GM19240 (cell line): ENCODE results near the gene SMIM8.

ENCODE experiments used
- DNase-seq: peaks from one replicate; pipeline ENCODE4 v3.0.0; 2011; ENCODE audit warnings: low spot score; ENCODE audit not compliant: insufficient read length

The SMIM8 gene

DNA sequence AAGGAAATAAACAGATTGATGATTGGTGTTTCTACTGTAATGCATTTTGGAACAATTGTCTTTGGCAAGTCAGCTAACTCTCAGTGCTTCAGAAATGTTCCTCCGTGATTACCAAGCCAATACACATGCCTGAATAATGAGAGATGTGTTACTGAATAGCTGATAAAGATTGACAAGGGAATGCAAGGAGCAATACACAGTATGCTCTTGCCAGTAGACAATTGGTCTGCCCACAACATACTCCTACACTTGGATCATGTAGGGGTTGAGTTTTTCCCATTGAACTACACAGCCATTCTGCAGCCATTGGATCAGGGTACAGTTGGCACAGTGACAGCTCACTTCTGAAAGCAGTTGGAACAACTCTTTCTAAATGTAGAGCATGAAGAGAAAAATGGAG, 12.3 kb downstream of the SMIM8 start:
- no peak for DNase-seq

DNA sequence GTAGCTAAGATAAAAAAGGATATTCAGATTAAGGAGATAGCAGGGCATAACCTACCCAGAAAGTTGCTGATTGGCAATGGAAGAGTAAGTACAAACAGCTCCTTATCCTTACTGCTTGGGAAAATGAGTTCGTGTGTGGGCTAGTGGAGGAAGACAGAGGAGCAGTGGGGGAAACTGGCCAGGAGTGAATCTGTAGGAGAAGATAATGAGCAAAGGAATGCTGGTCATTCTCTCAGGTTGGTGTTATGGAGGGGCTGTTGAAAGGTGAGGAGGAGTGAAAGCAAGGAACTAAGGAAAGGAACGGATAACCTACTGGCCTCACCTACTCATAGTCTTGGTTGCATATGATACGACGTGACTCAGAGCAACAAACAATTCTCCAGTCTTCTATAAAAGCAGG, 14.0 kb downstream of the SMIM8 start:
- no peak for DNase-seq

GRCh38 chr6:87340230-87340629, 17.8 kb downstream of the SMIM8 start:
- DNase-seq: no peak

DNA sequence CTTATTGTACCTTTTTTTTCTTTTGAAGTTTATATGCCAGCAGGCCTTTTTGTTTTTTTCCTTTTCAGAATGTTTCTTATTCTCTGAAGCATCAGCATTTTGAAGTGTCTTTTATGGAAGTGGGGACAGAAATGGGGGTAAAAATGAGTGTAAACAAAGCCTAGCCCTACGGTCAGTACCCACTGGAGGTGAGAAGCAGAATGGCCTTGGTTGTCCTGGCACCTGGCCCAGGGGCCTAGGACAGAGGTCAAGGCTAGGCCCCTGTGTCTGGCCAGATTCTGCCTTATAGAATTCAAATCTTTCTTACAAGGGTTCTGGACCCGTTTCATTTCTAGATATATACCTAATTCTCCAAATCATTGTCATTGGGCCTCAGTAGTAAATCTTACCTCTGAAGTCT, 18.8 kb downstream of the SMIM8 start:
- no peak for DNase-seq

DNA sequence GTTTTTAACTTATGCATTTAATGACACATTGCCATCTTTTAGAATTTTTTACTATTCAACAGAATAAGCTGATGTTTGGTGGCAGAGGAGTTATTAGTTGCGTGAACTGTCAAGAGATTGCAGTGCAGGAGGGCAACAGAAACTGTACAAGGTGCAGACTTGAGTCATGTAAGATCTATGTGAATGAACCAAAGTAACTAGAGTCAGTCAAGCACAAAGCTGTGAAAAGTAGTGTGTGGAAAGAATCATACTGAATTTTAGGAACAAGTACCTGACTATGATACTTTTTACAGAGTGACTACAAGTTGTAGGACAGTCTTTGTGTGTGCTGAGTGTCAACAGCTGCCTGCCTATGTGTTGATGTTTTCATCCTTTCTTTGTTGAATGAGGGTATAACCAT, 19.5 kb downstream of the SMIM8 start:
- DNase-seq: no peak

- DNase-seq: no peak
These were observed 20.4 kb downstream of the SMIM8 start for GRCh38 chr6:87342829-87343228.

DNA sequence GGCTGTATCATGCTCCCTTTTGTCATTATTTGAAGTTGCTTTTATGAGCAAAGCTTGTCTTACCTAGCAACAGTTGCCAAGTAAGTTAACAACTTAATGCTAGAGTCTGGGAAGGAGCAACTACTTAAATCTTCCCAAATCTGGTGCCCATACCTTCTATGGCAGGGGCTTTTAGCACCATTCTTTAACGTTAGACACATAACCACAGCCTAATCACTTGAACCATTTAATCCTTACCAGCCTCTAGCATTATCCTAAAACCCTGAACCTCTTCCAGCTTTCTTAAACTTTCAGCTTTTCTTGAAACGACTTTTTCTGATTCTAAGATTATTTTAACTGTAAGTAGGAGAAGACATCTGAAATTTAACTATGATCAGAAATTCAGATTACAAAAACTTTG, 22.3 kb downstream of the SMIM8 start, which contains the start of gene C6orf163:
C6orf163 (plus strand) TSS at position 83 of the 400 bp plus-strand sequence; CDS start at position 370, 287 bp downstream.
- DNase-seq: no peak

GRCh38 chr6:87346700-87347099, 24.3 kb downstream of the SMIM8 start:
- no peak for DNase-seq

GRCh38 chr6:87349896-87350295, 27.5 kb downstream of the SMIM8 start:
- no peak for DNase-seq

GRCh38 chr6:87350516-87350915, 28.1 kb downstream of the SMIM8 start:
- no peak for DNase-seq

- DNase-seq: no peak
These were observed 29.2 kb downstream of the SMIM8 start for GRCh38 chr6:87351583-87351982.

DNA sequence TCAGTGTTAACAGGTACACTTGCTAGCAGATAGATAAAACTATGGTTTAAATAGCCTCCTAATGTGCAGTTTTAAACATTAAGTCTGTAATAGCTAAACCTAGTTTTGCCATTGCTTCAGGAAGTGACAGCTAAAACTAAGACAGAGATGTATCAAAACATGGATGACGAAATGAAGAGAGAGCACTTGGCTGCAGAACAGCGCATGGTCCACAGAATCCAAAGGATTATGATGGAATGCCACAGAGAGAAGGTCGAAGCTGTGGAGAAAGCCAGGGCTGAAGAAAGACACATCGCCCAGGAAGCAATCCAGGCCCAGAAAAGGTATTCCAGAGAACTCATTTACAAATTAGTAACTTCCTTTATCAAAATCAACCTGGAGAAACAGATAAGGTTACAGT, 33.8 kb downstream of the SMIM8 start:
- no peak for DNase-seq

DNA sequence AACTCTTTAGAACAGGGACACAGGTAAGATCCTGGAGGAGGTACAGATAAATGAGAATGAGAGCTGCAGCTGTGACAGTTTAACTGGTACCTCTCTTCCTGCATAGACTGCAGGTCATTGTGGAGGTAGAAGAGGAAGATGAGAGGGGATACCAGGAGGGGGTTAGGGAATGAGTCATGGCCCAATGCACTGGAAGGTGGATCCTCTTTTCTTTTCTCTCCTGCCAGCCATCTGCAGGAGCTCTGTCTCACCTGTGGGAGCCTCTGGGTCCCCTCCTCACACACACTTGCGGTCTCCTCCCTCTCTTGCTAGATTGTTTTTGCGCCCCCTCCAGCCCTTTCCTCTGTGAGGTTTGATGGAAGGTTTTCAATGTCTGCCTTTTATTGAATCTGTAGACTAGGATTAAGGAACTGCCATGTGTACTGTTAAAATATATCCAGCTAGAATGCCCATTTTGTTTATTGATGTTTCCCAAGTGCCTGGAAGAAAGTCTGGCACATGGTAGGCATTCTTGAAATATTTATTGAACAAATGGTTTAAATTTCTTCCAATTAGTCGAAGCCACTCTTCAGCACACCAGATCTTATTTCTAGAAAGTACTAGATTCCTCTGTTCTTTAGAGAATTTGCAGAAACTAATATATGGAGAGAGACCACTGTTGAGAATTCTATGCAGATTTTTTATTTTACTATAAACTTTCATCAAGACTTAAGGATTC, 35.2 kb downstream of the SMIM8 start:
- DNase-seq: no peak

- DNase-seq: no peak
These were observed 42.3 kb downstream of the SMIM8 start for GRCh38 chr6:87364602-87365252.

- no peak for DNase-seq
These were observed 43.9 kb downstream of the SMIM8 start for GRCh38 chr6:87366072-87366827.

GRCh38 chr6:87366899-87367298, 44.5 kb downstream of the SMIM8 start:
- no peak for DNase-seq

- DNase-seq: no peak
These were observed 51.0 kb downstream of the SMIM8 start for GRCh38 chr6:87373377-87373776.

DNA sequence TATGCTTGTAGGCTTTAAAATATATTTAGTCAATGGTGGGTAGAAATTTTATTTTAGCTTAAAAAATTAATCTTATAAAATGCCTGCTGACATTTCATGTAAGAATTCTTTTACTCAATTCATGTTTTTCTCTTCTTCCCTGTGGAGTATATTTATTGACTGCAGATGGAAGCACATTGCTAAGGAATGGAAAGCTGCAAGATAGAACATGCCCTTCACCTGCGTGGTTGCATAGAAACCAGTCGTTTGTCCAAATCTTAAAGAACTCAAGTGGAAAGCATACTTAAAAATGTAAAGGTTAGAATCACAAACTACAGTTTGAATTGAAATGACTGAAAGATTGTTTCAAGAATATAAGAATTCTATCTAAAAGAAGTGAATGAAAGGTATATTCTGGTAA, 52.9 kb downstream of the SMIM8 start:
- no peak for DNase-seq

DNA sequence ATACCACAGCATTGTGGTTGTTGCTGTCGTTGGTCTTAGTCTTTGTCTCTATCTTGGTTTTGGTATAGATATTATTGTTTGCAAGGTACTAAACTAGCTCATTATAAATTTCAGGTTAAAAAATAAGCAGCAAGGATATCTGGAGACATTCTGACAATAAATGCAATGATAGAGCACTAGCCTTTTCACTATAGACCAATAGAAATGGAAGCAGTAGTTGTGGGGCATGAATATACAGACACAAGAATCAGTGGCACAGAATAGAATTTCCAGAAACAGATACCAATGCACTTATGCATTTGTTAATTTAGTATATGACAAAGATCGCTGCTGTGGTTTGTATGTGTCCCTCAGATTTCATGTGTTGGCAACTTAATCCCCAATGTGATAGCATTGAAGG, 54.3 kb downstream of the SMIM8 start:
- DNase-seq: no peak

DNA sequence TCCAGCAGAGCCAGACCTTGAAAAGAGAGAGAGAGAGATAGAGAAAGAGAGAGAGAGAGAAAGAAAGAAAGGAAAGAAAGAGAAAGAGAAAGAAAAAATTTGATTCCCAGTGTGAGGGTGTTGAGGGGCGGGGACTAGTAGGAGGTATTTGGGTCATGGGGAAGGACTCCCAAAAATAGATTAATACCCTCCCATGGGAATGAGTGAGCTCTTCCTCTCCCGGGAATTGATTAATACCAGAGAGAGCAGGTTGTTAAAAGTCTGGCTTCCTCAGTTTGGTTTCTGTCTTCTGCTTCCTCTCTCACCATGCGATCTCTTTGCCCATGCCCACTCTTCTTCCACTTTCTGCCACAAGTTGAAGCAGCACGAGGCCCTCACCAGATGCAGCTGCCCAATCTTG, 56.6 kb downstream of the SMIM8 start:
- DNase-seq: no peak

- DNase-seq: no peak
These were observed 60.5 kb downstream of the SMIM8 start for GRCh38 chr6:87382861-87383260.

DNA sequence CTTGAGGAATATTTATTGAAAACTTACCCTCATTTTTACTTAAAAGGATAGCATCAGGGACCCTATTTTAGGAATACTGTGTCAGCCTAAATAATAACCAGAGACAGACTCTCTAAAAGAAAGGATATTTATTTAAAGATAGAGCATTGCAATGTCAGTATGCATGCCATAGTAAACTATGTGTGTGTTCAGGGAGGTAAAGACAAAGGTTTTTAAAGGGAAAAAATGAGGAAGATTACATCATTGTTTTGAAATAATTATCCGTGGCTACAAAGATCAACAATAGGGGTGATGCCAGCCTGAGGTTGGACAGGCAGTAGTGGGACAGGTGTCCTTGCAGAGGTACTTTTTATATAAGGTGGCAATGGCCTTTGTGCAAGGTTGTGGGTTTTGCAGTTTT, 61.6 kb downstream of the SMIM8 start:
- no peak for DNase-seq
